GM19467 (cell line): ENCODE data around the gene PLXDC1.

Experiments
- ATAC-seq: cut with Tn5 transposase; IDR thresholded peaks from one replicate; pipeline ENCODE4 v1.9.1; 2021; ENCODE audit warnings: mild to moderate bottlenecking, moderate library complexity; ENCODE audit not compliant: unreplicated experiment

PLXDC1 gene

GRCh38 chr17:39099663-39100286, 51.7 kb downstream of the PLXDC1 start:
- no peak for ATAC-seq

GRCh38 chr17:39098588-39098987, 52.8 kb downstream of the PLXDC1 start:
- ATAC-seq: no peak

GRCh38 chr17:39097537-39097936, 53.9 kb downstream of the PLXDC1 start:
- ATAC-seq: no peak

- no peak for ATAC-seq
These were observed 54.3 kb downstream of the PLXDC1 start for GRCh38 chr17:39097150-39097519.

GRCh38 chr17:39096508-39097149, 54.8 kb downstream of the PLXDC1 start:
- no peak for ATAC-seq

GRCh38 chr17:39095309-39095686, 56.1 kb downstream of the PLXDC1 start:
- ATAC-seq: no peak

GRCh38 chr17:39094607-39095308, 56.7 kb downstream of the PLXDC1 start:
- no peak for ATAC-seq

GRCh38 chr17:39092692-39093230, 58.7 kb downstream of the PLXDC1 start:
- ATAC-seq: no peak

- no peak for ATAC-seq
These were observed 60.4 kb downstream of the PLXDC1 start for GRCh38 chr17:39090908-39091665.

- ATAC-seq: no peak
These were observed 61.0 kb downstream of the PLXDC1 start for GRCh38 chr17:39090400-39090799.

GRCh38 chr17:39084558-39084957, 66.9 kb downstream of the PLXDC1 start:
- ATAC-seq: no peak

GRCh38 chr17:39083270-39083669, 68.2 kb downstream of the PLXDC1 start:
- ATAC-seq: no peak

- no peak for ATAC-seq
These were observed 69.0 kb downstream of the PLXDC1 start for GRCh38 chr17:39082482-39082881.

GRCh38 chr17:39081851-39082250, 69.6 kb downstream of the PLXDC1 start:
- no peak for ATAC-seq

GRCh38 chr17:39080421-39081078, 70.9 kb downstream of the PLXDC1 start:
- no peak for ATAC-seq

- ATAC-seq: no peak
These were observed 71.6 kb downstream of the PLXDC1 start for GRCh38 chr17:39079836-39080235.

GRCh38 chr17:39077866-39078265, 73.6 kb downstream of the PLXDC1 start:
- no peak for ATAC-seq

- ATAC-seq: no peak
These were observed 74.2 kb downstream of the PLXDC1 start for GRCh38 chr17:39077252-39077651.

- no peak for ATAC-seq
These were observed 76.8 kb downstream of the PLXDC1 start for GRCh38 chr17:39074676-39075075.

GRCh38 chr17:39073916-39074315, 77.5 kb downstream of the PLXDC1 start:
- ATAC-seq: no peak

GRCh38 chr17:39073353-39073752, 78.1 kb downstream of the PLXDC1 start:
- ATAC-seq: no peak
